ENCODE results near the gene C2CD2. TPM values are rescaled to one million over a fixed set of nuclear protein-coding genes. Genes with fewer than 3 reads are reported as not detected.

C2CD2 gene
- total and polyA plus RNA-seq, 2 of the 4 experiments (the other 2 are of a cell fraction): 15.6 to 25.3 TPM

DNA sequence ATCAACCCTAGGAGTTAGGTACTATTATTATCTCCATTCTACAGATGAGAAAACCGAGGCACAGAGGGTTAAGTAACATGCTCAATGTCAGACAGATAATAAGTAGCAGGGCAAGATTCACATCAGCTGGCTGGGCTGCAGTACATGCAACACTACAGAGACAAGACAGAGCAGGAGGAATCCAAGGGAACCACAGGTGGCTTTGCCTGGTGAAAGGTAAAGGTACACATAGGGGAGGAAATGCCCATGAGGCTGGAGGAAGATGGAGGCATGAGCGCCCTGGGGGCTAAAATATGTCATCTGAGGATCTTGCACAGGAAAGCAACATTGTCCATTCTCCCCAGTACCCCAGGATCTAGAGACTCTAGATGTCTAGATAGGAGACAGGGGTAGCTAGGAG is 48.0 kb upstream of the C2CD2 start (continued):
- TF ChIP-seq SMC3 (IDR thresholded peaks at IDR 0.05; ENCODE audit: low read depth, low read length) (no peak), MXI1 (IDR thresholded peaks at IDR 0.05; ENCODE audit: borderline replicate concordance, low read depth, low read length) (no peak), BHLHE40 (IDR thresholded peaks at IDR 0.05; ENCODE audit: low read depth, low read length) (no peak), NFE2L2 (IDR thresholded peaks at IDR 0.05; ENCODE audit: low read depth, low read length) (no peak)

DNA sequence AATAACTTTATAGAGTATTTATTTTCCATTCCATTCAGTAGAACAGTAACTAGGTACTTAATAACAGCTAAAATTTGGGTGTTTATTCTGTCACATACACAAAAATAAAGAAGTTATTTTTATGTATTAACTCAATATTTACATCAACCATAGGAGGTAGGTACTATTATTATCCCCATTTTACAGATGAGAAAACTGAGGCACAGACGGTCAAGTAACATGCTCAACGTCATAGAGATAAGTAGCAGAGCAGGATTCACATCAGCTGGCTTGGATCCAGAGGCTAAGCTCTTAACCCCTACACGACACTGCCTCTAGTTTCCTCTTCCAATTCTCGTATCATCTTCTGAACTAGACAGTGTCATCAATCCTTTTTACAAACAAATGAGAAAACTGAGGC is 47.1 kb upstream of the C2CD2 start:
- no TSS peak for BruUV-seq (replicated peaks)
- Histone ChIP-seq H3K4me1 (ENCODE audit: control insufficient read depth, insufficient read depth, low read length) (peaks cover 15% of the 10 kb centered on the region), H3K9me1 (ENCODE audit: insufficient read depth, low read length) (peaks cover 29% of the 10 kb centered on the region), H3K4ac (ENCODE audit: low read depth, low read length) (no peak overlapping the region), H4K8ac (ENCODE audit: low read depth in 2 of 2, low read length in 2 of 2) (no peak overlapping the region; a peak in 1 of 4 replicates), H3K4me2 (ENCODE audit: low read depth, low read length) (no peak overlapping the region), H2BK15ac (ENCODE audit: low read depth, low read length) (0 out of 3 replicates have a peak overlapping the region, but pooled peaks have one; percentile 34), H4K20me1 (ENCODE audit: insufficient read depth, low read length) (no peaks in the 10 kb centered on the region; the same call in 1 of the 2 replicates), H3K79me1 (ENCODE audit: low read depth in 1 of 2, low read length in 2 of 2) (peaks cover 36 to 72% of the 10 kb centered on the region in 2 experiments), H2AK5ac (ENCODE audit: low read depth, low read length) (peak overlapping the region; percentile 1; the same call in 1 of the 2 replicates), H3K36me3 (ENCODE audit: control insufficient read depth, insufficient read depth, low read length) (peaks cover 24% of the 10 kb centered on the region), H2BK120ac (ENCODE audit: low read depth, low read length) (no peak overlapping the region), H3K4me3 (ENCODE audit: insufficient read depth, low read depth, low read length) (no peak overlapping the region), H3K23ac (ENCODE audit: low read depth, low read length) (peak overlapping the region; percentile 14; the same call in 1 of the 2 replicates), H2AK9ac (replicated peaks; ENCODE audit: low read depth, low read length, poor library complexity) (no peak overlapping the region), H2BK20ac (ENCODE audit: low read depth, low read length) (0 out of 2 replicates have a peak overlapping the region, but pooled peaks have one; percentile 36), H4K91ac (ENCODE audit: insufficient read depth, low read depth, low read length) (no peak overlapping the region), H3K9ac (ENCODE audit: low read depth, low read length) (no peak overlapping the region), H3K27me3 (ENCODE audit: control insufficient read depth, insufficient read depth, low read length) (no peaks in the 10 kb centered on the region), H3K14ac (replicated peaks; ENCODE audit: low read depth, low read length) (peak overlapping the region; percentile 20; the same call in 1 of the 2 replicates), H3K18ac (ENCODE audit: low read depth, low read length) (peak overlapping the region; percentile 4; the same call in 1 of the 2 replicates), H4K5ac (ENCODE audit: low read depth, low read length) (peak overlapping the region; percentile 9; the same call in 1 of the 2 replicates), H2AFZ (replicated peaks; ENCODE audit: low read length, poor library complexity) (no peak overlapping the region), H3K56ac (ENCODE audit: extremely low read depth, insufficient read depth, low read length) (no peak overlapping the region), H3K9me3 (ENCODE audit: control insufficient read depth, insufficient read depth, low read length) (no peaks in the 10 kb centered on the region), H2BK5ac (ENCODE audit: low read depth, low read length, poor library complexity, severe bottlenecking) (no peak overlapping the region), H3K27ac (ENCODE audit: insufficient read depth, low read length) (no peak overlapping the region)
- intact Hi-C loops (cut with micrococcal nuclease) (no loop called here), in situ Hi-C loops (cut with MboI; ENCODE audit: low sequenced_read_pairs) (loop anchor here (5.0 kb wide), 1 partner anchor 96 kb away; no protein-coding TSS in a partner anchor), dilution Hi-C loops (cut with HindIII; ENCODE audit: low sequenced_read_pairs, unreplicated experiment) (no loop called here)
- ATAC-seq (ENCODE audit: low read depth) (no peak), DNase-seq (no peak)
- TF ChIP-seq, protein P1, sequence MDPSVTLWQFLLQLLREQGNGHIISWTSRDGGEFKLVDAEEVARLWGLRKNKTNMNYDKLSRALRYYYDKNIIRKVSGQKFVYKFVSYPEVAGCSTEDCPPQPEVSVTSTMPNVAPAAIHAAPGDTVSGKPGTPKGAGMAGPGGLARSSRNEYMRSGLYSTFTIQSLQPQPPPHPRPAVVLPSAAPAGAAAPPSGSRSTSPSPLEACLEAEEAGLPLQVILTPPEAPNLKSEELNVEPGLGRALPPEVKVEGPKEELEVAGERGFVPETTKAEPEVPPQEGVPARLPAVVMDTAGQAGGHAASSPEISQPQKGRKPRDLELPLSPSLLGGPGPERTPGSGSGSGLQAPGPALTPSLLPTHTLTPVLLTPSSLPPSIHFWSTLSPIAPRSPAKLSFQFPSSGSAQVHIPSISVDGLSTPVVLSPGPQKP (IDR thresholded peaks at IDR 0.05; ENCODE audit: borderline replicate concordance, low read depth, low read length): no peak
- TF ChIP-seq MAZ (IDR thresholded peaks at IDR 0.05; ENCODE audit: borderline replicate concordance, low read depth, low read length) (no peak), CHD1 (IDR thresholded peaks at IDR 0.05; ENCODE audit: low read depth, low read length) (no peak), NFE2L2 (IDR thresholded peaks at IDR 0.05; ENCODE audit: low read depth, low read length) (no peak), SMC3 (IDR thresholded peaks at IDR 0.05; ENCODE audit: low read depth, low read length) (no peak), MXI1 (IDR thresholded peaks at IDR 0.05; ENCODE audit: borderline replicate concordance, low read depth, low read length) (no peak), FOS (IDR thresholded peaks at IDR 0.05; ENCODE audit: low read depth, low read length) (no peak), RAD21 (IDR thresholded peaks at IDR 0.05; ENCODE audit: low read length) (no peak), BHLHE40 (IDR thresholded peaks at IDR 0.05; ENCODE audit: low read depth, low read length) (no peak)
- TF ChIP-seq, protein P2, sequence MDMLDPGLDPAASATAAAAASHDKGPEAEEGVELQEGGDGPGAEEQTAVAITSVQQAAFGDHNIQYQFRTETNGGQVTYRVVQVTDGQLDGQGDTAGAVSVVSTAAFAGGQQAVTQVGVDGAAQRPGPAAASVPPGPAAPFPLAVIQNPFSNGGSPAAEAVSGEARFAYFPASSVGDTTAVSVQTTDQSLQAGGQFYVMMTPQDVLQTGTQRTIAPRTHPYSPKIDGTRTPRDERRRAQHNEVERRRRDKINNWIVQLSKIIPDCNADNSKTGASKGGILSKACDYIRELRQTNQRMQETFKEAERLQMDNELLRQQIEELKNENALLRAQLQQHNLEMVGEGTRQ (IDR thresholded peaks at IDR 0.05; ENCODE audit: low read depth, low read length): no peak
- 83% methylated on average over 2 of the region's 4 CpGs; no CpG with 5 or more reads in 1 of the 2 experiments for WGBS, 2 experiments (ENCODE audit: extremely low coverage in 2 of 2, insufficient read length in 1 of 2)
- ChIA-PET POLR2A (ENCODE audit: unreplicated experiment) (no interaction called here), CTCF (no interaction called here)
